Loucy (cell line): ENCODE measurements around the gene PIAS4.

Experiments used
- EZH2phosphoT487 ChIP-seq: fragments of 200-600 bp; IDR thresholded peaks from 2 replicates; pipeline ENCODE4 v1.6.1; 2018; ENCODE audit warnings: antibody characterized with exemption, mild to moderate bottlenecking, moderate library complexity, borderline replicate concordance
- TF ChIP-seq, protein P1 (sequence below): fragments of 200-600 bp; sonication (generic); conservative IDR thresholded peaks from 2 replicates; pipeline ENCODE4 v1.5.1; 2014; ENCODE audit warnings: mild to moderate bottlenecking, antibody characterized with exemption, low read length

DNA sequence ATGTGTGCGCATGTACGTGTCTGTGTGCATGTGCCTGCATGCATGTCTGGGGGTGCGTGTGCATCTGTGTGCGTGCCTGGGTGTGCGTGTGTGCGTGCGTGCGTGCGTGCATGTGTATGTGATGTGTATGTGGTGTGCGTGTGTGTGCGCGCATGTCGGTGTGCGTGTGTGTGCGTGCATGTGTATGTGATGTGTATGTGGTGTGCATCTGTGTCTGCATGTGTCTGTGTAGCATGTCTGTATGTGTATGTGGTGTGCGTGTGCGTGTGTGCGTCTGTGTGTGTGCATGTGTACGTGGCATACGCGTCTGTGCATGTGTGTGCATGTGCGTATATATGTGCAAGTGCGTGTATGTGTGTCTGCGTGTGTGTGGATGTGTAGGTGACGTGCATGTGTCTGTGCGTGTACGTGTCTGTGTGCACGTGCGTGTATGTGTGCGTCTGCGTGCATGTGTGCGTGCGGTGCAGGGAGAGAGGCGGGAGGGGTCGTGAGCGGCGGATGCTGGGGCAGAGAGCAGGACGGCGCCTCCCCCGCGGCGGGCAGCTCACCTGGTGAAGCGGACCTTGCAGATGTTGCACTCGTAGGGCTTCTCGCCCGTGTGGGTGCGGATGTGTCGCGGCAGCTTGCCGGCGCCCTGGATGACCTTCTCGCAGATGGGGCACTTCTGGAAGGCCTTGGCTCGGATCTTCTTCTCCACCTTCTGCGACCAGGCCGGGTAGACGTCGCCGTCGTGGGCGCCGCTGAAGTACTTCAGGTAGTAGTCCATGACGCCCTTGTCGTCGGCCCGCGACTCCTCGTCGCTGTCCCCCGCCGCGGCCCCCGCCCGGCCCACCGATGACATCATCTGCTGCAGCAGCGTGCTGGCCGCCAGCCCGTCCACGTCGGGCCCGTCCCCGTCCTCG, 46.1 kb downstream of the PIAS4 start:
- TF ChIP-seq, protein P1, sequence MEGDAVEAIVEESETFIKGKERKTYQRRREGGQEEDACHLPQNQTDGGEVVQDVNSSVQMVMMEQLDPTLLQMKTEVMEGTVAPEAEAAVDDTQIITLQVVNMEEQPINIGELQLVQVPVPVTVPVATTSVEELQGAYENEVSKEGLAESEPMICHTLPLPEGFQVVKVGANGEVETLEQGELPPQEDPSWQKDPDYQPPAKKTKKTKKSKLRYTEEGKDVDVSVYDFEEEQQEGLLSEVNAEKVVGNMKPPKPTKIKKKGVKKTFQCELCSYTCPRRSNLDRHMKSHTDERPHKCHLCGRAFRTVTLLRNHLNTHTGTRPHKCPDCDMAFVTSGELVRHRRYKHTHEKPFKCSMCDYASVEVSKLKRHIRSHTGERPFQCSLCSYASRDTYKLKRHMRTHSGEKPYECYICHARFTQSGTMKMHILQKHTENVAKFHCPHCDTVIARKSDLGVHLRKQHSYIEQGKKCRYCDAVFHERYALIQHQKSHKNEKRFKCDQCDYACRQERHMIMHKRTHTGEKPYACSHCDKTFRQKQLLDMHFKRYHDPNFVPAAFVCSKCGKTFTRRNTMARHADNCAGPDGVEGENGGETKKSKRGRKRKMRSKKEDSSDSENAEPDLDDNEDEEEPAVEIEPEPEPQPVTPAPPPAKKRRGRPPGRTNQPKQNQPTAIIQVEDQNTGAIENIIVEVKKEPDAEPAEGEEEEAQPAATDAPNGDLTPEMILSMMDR = no peak
- no peak for TF ChIP-seq EZH2phosphoT487
